Activated T-helper 1 cell treated with anti-CD3 and anti-CD28 coated beads, Interleukin-2, amount 50 U/mL, for 16 hours (primary cell): ENCODE data around the gene IL3.

Experiments
- DNase-seq, 2 donors: peaks; one replicate each; pipeline ENCODE4 v3.0.0-alpha.2; 2020; ENCODE audit warnings: low read depth in 1 of 2, low spot score in 1 of 2

Gene IL3

GRCh38 chr5:132060501-132061161, at the start of gene IL3:
Gene IL3 (plus strand): TSS chr5:132060655. CDS start chr5:132060707, 52 bp downstream.
- DNase-seq: no peak

- no peak for DNase-seq
These were observed 49.4 kb upstream of the IL3 start for GRCh38 chr5:132010989-132011621.

GRCh38 chr5:132011622-132012343, 48.7 kb upstream of the IL3 start, which contains the start of gene ACSL6:
Gene ACSL6 (minus strand): TSS chr5:132011658. CDS start chr5:132011553, 105 bp downstream.
- peak in 1 of 2 donors; percentile 35 for DNase-seq

GRCh38 chr5:132012371-132013005, 48.0 kb upstream of the IL3 start:
- no peak for DNase-seq

- DNase-seq: no peak
These were observed 47.3 kb upstream of the IL3 start for GRCh38 chr5:132013006-132013689.

- no peak for DNase-seq
These were observed 46.7 kb upstream of the IL3 start for GRCh38 chr5:132013711-132014110.

- DNase-seq: no peak
These were observed 43.7 kb upstream of the IL3 start for GRCh38 chr5:132016721-132017250.

- no peak for DNase-seq
These were observed 43.1 kb upstream of the IL3 start for GRCh38 chr5:132017316-132017715.

GRCh38 chr5:132017738-132018625, 42.5 kb upstream of the IL3 start:
- no peak for DNase-seq

GRCh38 chr5:132019337-132019736, 41.1 kb upstream of the IL3 start:
- no peak for DNase-seq

GRCh38 chr5:132019857-132020555, 40.4 kb upstream of the IL3 start:
- peak; percentile 32 to 64 for DNase-seq

GRCh38 chr5:132020568-132021339, 39.7 kb upstream of the IL3 start:
- DNase-seq: no peak

- no peak for DNase-seq
These were observed 38.8 kb upstream of the IL3 start for GRCh38 chr5:132021654-132022053.

- no peak for DNase-seq
These were observed 37.7 kb upstream of the IL3 start for GRCh38 chr5:132022737-132023136.

- DNase-seq: no peak
These were observed 37.0 kb upstream of the IL3 start for GRCh38 chr5:132023258-132024116.

- no peak for DNase-seq
These were observed 36.4 kb upstream of the IL3 start for GRCh38 chr5:132024117-132024435.

- DNase-seq: no peak
These were observed 35.6 kb upstream of the IL3 start for GRCh38 chr5:132024789-132025402.
